ENCODE measurements around the gene CAB39L. TPM values are rescaled to one million over a fixed set of nuclear protein-coding genes. Genes with fewer than 3 reads are reported as not detected.

The CAB39L gene
- polyA plus RNA-seq, 1 of the 3 experiments (the other 2 are of a cell fraction): 2.6 TPM

DNA sequence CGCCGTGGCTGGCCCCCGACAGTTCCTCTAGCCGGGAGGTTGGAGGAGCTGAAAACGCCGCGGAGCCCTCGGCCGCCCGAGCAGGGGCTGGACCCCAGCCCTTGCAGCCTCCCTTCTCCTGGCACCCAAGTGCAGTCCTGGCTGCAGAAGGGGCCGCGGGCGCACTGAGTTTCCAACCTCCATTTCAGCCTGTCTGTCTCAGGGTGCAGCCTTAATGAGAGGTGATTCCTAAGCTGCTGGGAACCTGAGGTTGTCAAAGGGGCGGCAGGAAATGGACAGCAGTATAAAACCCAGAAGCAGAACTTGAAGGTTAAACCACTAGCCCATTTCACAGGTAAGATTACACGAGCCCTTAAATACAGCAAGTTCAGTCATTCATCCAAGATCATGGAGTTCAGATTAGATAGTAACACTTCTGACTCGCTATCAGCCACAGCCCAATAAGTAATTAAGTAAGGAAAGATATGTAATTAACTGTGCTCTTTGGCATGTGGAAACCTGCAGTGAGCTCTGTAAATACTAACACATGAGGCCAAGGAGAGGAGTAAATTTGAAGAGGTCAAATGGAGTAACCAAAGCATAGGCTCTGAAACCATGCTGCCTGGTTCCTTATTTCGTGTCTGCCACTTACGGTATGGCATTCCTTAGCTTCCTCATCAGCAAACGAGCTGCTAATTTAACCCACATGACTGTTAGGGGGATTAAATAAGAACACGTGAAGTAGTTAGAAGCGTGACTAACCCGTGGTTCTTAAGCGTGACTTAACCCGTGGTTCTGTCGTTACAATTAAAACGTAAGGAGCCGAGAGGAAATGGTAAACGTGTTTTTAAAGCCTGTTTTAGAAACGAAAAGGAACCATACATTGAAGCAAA, 896 bp upstream of the CAB39L start:
- ChIA-PET CTCF (interaction anchor here (0.7 to 1.6 kb wide), 6 partner anchors 8 to 348 kb away, joined by 3 to 4 read pairs (median 3); partner anchors contain the start of gene KPNA3), POLR2A (interaction anchor here (0.6 to 2.1 kb wide), 10 partner anchors 16 to 246 kb away, joined by 3 to 14 read pairs (median 3); partner anchors contain the start of genes CDADC1, EBPL and RCBTB1)
- peak; percentile 8 for DNase-seq
- Histone ChIP-seq H2AFZ (ENCODE audit: low read depth) (peak overlapping the region; percentile 85), H3K27ac (ENCODE audit: low read depth in 2 of 2, low read length in 1 of 2) (peak overlapping the region; percentile 88 to 95), H3K79me2 (ENCODE audit: insufficient read depth) (peaks cover 53% of the 10 kb centered on the region), H3K36me3 (replicated peaks in 1 of 2; ENCODE audit: control insufficient read depth in 1 of 2, insufficient read depth in 2 of 2, low read length in 1 of 2) (no peaks in the 10 kb centered on the region), H3K27me3 (ENCODE audit: insufficient read depth) (no peaks in the 10 kb centered on the region), H3F3A (replicated peaks; ENCODE audit: insufficient read depth) (peaks cover 24% of the 10 kb centered on the region), H3K9me3 (no peaks in the 10 kb centered on the region), H3K4me1 (ENCODE audit: control insufficient read depth in 1 of 2, insufficient read depth in 2 of 2, low read depth in 1 of 2, low read length in 1 of 2) (peaks cover 0 to 3% of the 10 kb centered on the region in 2 experiments; a peak in 2 of 4 replicates), H3K9me2 (no peaks in the 10 kb centered on the region), H3K4me2 (peak overlapping the region; percentile 89), H3K9ac (peak overlapping the region; percentile 70), H4K20me1 (ENCODE audit: insufficient read depth) (no peaks in the 10 kb centered on the region), H3K4me3 (ENCODE audit: low read depth in 2 of 2, low read length in 1 of 2) (peak overlapping the region; percentile 84 to 88)
- no peak for TF ChIP-seq EP300 (IDR thresholded peaks at IDR 0.05; ENCODE audit: borderline replicate concordance in 1 of 2, low read depth in 1 of 2, low read length in 1 of 2)
- TF ChIP-seq MXI1 (IDR thresholded peaks at IDR 0.05; ENCODE audit: low read depth, low read length): peak; percentile 65; the same call in 1 of the 2 replicates
- peak; percentile 21; the same call in 1 of the 2 replicates for TF ChIP-seq TCF12 (IDR thresholded peaks at IDR 0.05)
- TF ChIP-seq, protein P1, sequence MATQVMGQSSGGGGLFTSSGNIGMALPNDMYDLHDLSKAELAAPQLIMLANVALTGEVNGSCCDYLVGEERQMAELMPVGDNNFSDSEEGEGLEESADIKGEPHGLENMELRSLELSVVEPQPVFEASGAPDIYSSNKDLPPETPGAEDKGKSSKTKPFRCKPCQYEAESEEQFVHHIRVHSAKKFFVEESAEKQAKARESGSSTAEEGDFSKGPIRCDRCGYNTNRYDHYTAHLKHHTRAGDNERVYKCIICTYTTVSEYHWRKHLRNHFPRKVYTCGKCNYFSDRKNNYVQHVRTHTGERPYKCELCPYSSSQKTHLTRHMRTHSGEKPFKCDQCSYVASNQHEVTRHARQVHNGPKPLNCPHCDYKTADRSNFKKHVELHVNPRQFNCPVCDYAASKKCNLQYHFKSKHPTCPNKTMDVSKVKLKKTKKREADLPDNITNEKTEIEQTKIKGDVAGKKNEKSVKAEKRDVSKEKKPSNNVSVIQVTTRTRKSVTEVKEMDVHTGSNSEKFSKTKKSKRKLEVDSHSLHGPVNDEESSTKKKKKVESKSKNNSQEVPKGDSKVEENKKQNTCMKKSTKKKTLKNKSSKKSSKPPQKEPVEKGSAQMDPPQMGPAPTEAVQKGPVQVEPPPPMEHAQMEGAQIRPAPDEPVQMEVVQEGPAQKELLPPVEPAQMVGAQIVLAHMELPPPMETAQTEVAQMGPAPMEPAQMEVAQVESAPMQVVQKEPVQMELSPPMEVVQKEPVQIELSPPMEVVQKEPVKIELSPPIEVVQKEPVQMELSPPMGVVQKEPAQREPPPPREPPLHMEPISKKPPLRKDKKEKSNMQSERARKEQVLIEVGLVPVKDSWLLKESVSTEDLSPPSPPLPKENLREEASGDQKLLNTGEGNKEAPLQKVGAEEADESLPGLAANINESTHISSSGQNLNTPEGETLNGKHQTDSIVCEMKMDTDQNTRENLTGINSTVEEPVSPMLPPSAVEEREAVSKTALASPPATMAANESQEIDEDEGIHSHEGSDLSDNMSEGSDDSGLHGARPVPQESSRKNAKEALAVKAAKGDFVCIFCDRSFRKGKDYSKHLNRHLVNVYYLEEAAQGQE (IDR thresholded peaks at IDR 0.05; ENCODE audit: low read depth, low read length): 0 out of 2 replicates have a peak, but pooled peaks have one; percentile 0
- no peak for TF ChIP-seq CHD2 (IDR thresholded peaks at IDR 0.05; ENCODE audit: low read length, partially characterized antibody)
- TF ChIP-seq MAX (IDR thresholded peaks at IDR 0.05; ENCODE audit: low read depth): 0 out of 2 replicates have a peak, but pooled peaks have one; percentile 20
- no peak for TF ChIP-seq TEAD4 (IDR thresholded peaks at IDR 0.05; ENCODE audit: borderline replicate concordance, insufficient read depth)
- WGBS (ENCODE audit: low lambda C conversion rate): 6% methylated on average over 25 of the region's 29 CpGs

DNA sequence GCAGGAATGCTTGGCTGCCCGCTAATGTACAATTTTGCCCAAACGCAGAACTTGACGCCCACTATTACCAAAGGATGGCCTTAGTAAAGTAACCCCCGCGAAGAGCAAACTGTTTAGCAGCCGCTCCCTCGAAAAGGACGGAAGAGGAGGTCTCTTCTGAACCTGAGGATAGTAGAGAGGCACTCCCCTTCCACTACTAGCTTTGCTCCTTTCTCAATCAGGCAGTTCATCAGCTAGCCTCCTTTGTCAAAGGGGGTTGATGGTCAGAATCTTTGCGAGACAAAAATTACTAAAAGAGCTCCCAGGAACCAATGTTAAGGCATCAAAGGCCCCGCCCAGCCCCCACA, 534 bp downstream of the CAB39L start:
- Histone ChIP-seq H3K4me1 (ENCODE audit: control insufficient read depth in 1 of 2, insufficient read depth in 2 of 2, low read depth in 1 of 2, low read length in 1 of 2) (peaks cover 0 to 3% of the 10 kb centered on the region in 2 experiments; a peak in 2 of 4 replicates), H2AFZ (ENCODE audit: low read depth) (peak overlapping the region; percentile 92), H3K4me3 (ENCODE audit: low read depth in 2 of 2, low read length in 1 of 2) (peak overlapping the region; percentile 84 to 88), H3K9me2 (no peaks in the 10 kb centered on the region), H3K27ac (ENCODE audit: low read depth in 2 of 2, low read length in 1 of 2) (peak overlapping the region; percentile 95 to 98), H3K36me3 (replicated peaks in 1 of 2; ENCODE audit: control insufficient read depth in 1 of 2, insufficient read depth in 2 of 2, low read length in 1 of 2) (no peaks in the 10 kb centered on the region), H4K20me1 (ENCODE audit: insufficient read depth) (no peaks in the 10 kb centered on the region), H3F3A (replicated peaks; ENCODE audit: insufficient read depth) (peaks cover 24% of the 10 kb centered on the region), H3K4me2 (peak overlapping the region; percentile 84), H3K9ac (peak overlapping the region; percentile 93), H3K27me3 (ENCODE audit: insufficient read depth) (no peaks in the 10 kb centered on the region), H3K9me3 (no peaks in the 10 kb centered on the region), H3K79me2 (ENCODE audit: insufficient read depth) (peaks cover 41% of the 10 kb centered on the region)
- ChIA-PET CTCF (interaction anchor here (0.9 to 2.6 kb wide), 6 partner anchors 11 to 164 kb away, joined by 3 to 18 read pairs (median 3); no protein-coding TSS in a partner anchor), POLR2A (interaction anchor here (0.6 to 2.1 kb wide), 14 partner anchors 11 to 1343 kb away, joined by 3 to 14 read pairs (median 4); partner anchors contain the start of genes CDADC1, RCBTB1 and SPRYD7)
- WGBS (ENCODE audit: low lambda C conversion rate): 6% methylated on average over 10 of the region's 10 CpGs
- no peak for TF ChIP-seq RXRA (IDR thresholded peaks at IDR 0.05; ENCODE audit: borderline replicate concordance, low read depth)
- TF ChIP-seq, protein P2, sequence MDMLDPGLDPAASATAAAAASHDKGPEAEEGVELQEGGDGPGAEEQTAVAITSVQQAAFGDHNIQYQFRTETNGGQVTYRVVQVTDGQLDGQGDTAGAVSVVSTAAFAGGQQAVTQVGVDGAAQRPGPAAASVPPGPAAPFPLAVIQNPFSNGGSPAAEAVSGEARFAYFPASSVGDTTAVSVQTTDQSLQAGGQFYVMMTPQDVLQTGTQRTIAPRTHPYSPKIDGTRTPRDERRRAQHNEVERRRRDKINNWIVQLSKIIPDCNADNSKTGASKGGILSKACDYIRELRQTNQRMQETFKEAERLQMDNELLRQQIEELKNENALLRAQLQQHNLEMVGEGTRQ (IDR thresholded peaks at IDR 0.05; ENCODE audit: borderline replicate concordance, low read depth, low read length): no peak
- TF ChIP-seq, protein P3, sequence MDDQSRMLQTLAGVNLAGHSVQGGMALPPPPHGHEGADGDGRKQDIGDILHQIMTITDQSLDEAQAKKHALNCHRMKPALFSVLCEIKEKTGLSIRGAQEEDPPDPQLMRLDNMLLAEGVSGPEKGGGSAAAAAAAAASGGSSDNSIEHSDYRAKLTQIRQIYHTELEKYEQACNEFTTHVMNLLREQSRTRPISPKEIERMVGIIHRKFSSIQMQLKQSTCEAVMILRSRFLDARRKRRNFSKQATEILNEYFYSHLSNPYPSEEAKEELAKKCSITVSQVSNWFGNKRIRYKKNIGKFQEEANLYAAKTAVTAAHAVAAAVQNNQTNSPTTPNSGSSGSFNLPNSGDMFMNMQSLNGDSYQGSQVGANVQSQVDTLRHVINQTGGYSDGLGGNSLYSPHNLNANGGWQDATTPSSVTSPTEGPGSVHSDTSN (IDR thresholded peaks at IDR 0.05): no peak
- peak; percentile 42 for DNase-seq
